ENCODE measurements around the gene LRRC9.

Gene LRRC9

GRCh38 chr14:60087668-60088067 lies 167.7 kb downstream of the LRRC9 start:
- no peak for DNase-seq (ENCODE audit: low read depth)
- H3K4me3 ChIP-seq (ENCODE audit: low read depth, low read length) = no peak overlapping the region
- no peak for TF ChIP-seq CTCF (IDR thresholded peaks at IDR 0.05; ENCODE audit: low read depth, low read length, missing control alignments)

- no peak for DNase-seq (ENCODE audit: low read depth)
- TF ChIP-seq CTCF (IDR thresholded peaks at IDR 0.05; ENCODE audit: low read depth, low read length, missing control alignments) = no peak
- no peak overlapping the region for H3K4me3 ChIP-seq (ENCODE audit: low read depth, low read length)
Measured at GRCh38 chr14:60089221-60089620, 169.3 kb downstream of the LRRC9 start.

- peak overlapping the region; percentile 62 for H3K4me3 ChIP-seq (ENCODE audit: low read depth, low read length)
- no peak for TF ChIP-seq CTCF (IDR thresholded peaks at IDR 0.05; ENCODE audit: low read depth, low read length, missing control alignments)
- DNase-seq (ENCODE audit: low read depth) = no peak
Measured at GRCh38 chr14:60090864-60091519, 171.0 kb downstream of the LRRC9 start.

GRCh38 chr14:60091550-60092525 lies 171.9 kb downstream of the LRRC9 start, which contains the start of gene PCNX4:
TSS of gene PCNX4 (plus strand) at chr14:60091923. CDS start at chr14:60107639, 15,716 bp downstream.
- no peak for TF ChIP-seq CTCF (IDR thresholded peaks at IDR 0.05; ENCODE audit: low read depth, low read length, missing control alignments)
- peak within 1 kb of the TSS; percentile 62 for H3K4me3 ChIP-seq (ENCODE audit: low read depth, low read length)
- peak; percentile 97 for DNase-seq (ENCODE audit: low read depth)

GRCh38 chr14:60092526-60092920 lies 172.6 kb downstream of the LRRC9 start:
- TF ChIP-seq CTCF (IDR thresholded peaks at IDR 0.05; ENCODE audit: low read depth, low read length, missing control alignments) = no peak
- peak overlapping the region; percentile 62 for H3K4me3 ChIP-seq (ENCODE audit: low read depth, low read length)
- no peak for DNase-seq (ENCODE audit: low read depth)

GRCh38 chr14:60093080-60093479 lies 173.1 kb downstream of the LRRC9 start:
- H3K4me3 ChIP-seq (ENCODE audit: low read depth, low read length) = peak overlapping the region; percentile 62
- no peak for TF ChIP-seq CTCF (IDR thresholded peaks at IDR 0.05; ENCODE audit: low read depth, low read length, missing control alignments)
- no peak for DNase-seq (ENCODE audit: low read depth)
